A549 (cell line): ENCODE measurements around the gene KRT8. TPM values are rescaled to one million over a fixed set of nuclear protein-coding genes. Genes with fewer than 3 reads are reported as not detected.

Experiments used
- ATAC-seq, 2 experiments: fragments of 200-7000 bp in 1 of 2; fragments of >200 bp in 1 of 2; cut with Nextera tagmentation in 1 of 2; cut with Tn5 transposase in 1 of 2; 3 replicates each; pipeline versions ENCODE4 v1.8.0 to v1.9.1; 2018 to 2020; ENCODE audit warnings: mild to moderate bottlenecking in 1 of 2, moderate library complexity in 1 of 2
- CTCF ChIA-PET: fragments of 300-600 bp; sonication (Branson Sonifier 250); formaldehyde crosslinking; extraction: SDS; loops from one replicate; lab custom pipeline; 2021; ENCODE audit warnings: antibody characterized with exemption, inconsistent platforms; lab: Yijun Ruan, JAX
- POLR2A ChIA-PET: fragments of 350-600 bp; formaldehyde crosslinking; extraction: SDS; loops from one replicate; lab custom pipeline; 2021; ENCODE audit warnings: antibody characterized with exemption, inconsistent platforms; lab: Yijun Ruan, JAX
- DNase-seq, 2 experiments: peaks; one replicate each; pipeline versions ENCODE4 v3.0.0 to v3.0.0-alpha.2; 2011 to 2016; ENCODE audit warnings: low read depth in 1 of 2, low spot score in 1 of 2
- FAIRE-seq: peaks from 2 replicates; lab custom pipeline; 2011; peaks lifted over from hg19 to GRCh38; lab: Jason Lieb, UNC
- H3K27ac ChIP-seq, 2 experiments: fragments of >200 bp; sonication (Bioruptor Twin); formaldehyde crosslinking; 3 replicates each; pipeline ENCODE4 v1.5.1; 2016 to 2017
- H3K4me1 ChIP-seq: fragments of >200 bp; sonication (Bioruptor Twin); formaldehyde crosslinking; 3 replicates; pipeline ENCODE4 v1.6.1; 2016
- H3K4me2 ChIP-seq: fragments of >200 bp; sonication (Bioruptor Twin); formaldehyde crosslinking; 3 replicates; pipeline ENCODE4 v1.6.1; 2016
- H3K4me3 ChIP-seq: fragments of >200 bp; sonication (Bioruptor Twin); formaldehyde crosslinking; 3 replicates; pipeline ENCODE4 v1.5.1; 2016
- H3K9me3 ChIP-seq: fragments of >200 bp; sonication (Bioruptor Twin); formaldehyde crosslinking; 3 replicates; pipeline ENCODE4 v1.6.1; 2016
- CEBPB ChIP-seq, 2 experiments: fragments of >200 bp in 1 of 2; sonication (Bioruptor Twin) in 1 of 2; formaldehyde crosslinking in 1 of 2; IDR thresholded peaks; 2 replicates each; pipeline ENCODE4 v1.6.1; 2012 to 2016
- EHF ChIP-seq: fragments of 250-450 bp; sonication (Bioruptor Pico); IDR thresholded peaks from 2 replicates; pipeline ENCODE4 v1.5.0; 2020; ENCODE audit warnings: mild to moderate bottlenecking
- EP300 ChIP-seq, 2 experiments: fragments of >200 bp; sonication (Bioruptor Twin); formaldehyde crosslinking; IDR thresholded peaks; 2 replicates in 1 of 2; 3 replicates in 1 of 2; pipeline ENCODE4 v1.6.1; 2016 to 2017
- ESRRA ChIP-seq: fragments of 150-350 bp; IDR thresholded peaks from 2 replicates; pipeline ENCODE4 v1.6.1; 2014; ENCODE audit warnings: mild to moderate bottlenecking, low read length, borderline replicate concordance
- FOSB ChIP-seq: fragments of 250-450 bp; sonication (Bioruptor Pico); IDR thresholded peaks from 2 replicates; pipeline ENCODE4 v1.5.0; 2020; ENCODE audit warnings: mild to moderate bottlenecking, moderate library complexity
- FOXS1 ChIP-seq: fragments of 250-450 bp; sonication (Bioruptor Pico); IDR thresholded peaks from 2 replicates; pipeline ENCODE4 v1.5.0; 2020; ENCODE audit warnings: mild to moderate bottlenecking, moderate library complexity
- GATA3 ChIP-seq: IDR thresholded peaks from 2 replicates; pipeline ENCODE4 v1.6.1; 2012; ENCODE audit warnings: borderline replicate concordance
- HOXA7 ChIP-seq: fragments of 250-450 bp; sonication (Bioruptor Pico); IDR thresholded peaks from 2 replicates; pipeline ENCODE4 v1.5.0; 2020; ENCODE audit warnings: mild to moderate bottlenecking, moderate library complexity
- HOXB13 ChIP-seq: fragments of 250-450 bp; sonication (Bioruptor Pico); IDR thresholded peaks from 2 replicates; pipeline ENCODE4 v1.5.0; 2020; ENCODE audit warnings: low read depth, mild to moderate bottlenecking, moderate library complexity
- JUN ChIP-seq, 2 experiments: fragments of >200 bp; sonication (Bioruptor Twin); formaldehyde crosslinking; IDR thresholded peaks; 2 replicates in 1 of 2; 3 replicates in 1 of 2; pipeline ENCODE4 v1.6.1; 2016 to 2017
- MYC ChIP-seq: IDR thresholded peaks from 2 replicates; pipeline ENCODE4 v1.6.1; 2012; ENCODE audit warnings: mild to moderate bottlenecking, inconsistent platforms, low read length, improper control_type of control experiment, borderline replicate concordance
- NPAS2 ChIP-seq: fragments of 250-450 bp; sonication (Bioruptor Pico); IDR thresholded peaks from 2 replicates; pipeline ENCODE4 v1.8.0; 2022; ENCODE audit warnings: mild to moderate bottlenecking, moderate library complexity, borderline replicate concordance
- NR3C1 ChIP-seq: fragments of >200 bp; sonication (Bioruptor Twin); formaldehyde crosslinking; IDR thresholded peaks from 3 replicates; pipeline ENCODE4 v1.6.1; 2017
- RARB ChIP-seq: fragments of 250-450 bp; sonication (Bioruptor Pico); IDR thresholded peaks from 2 replicates; pipeline ENCODE4 v1.8.0; 2021; ENCODE audit warnings: mild to moderate bottlenecking, moderate library complexity
- SMC3 ChIP-seq: fragments of >200 bp; sonication (Bioruptor Twin); formaldehyde crosslinking; IDR thresholded peaks from 3 replicates; pipeline ENCODE4 v1.6.1; 2018; ENCODE audit warnings: inconsistent platforms
- TFCP2L1 ChIP-seq: fragments of 250-450 bp; sonication (Bioruptor Pico); IDR thresholded peaks from 2 replicates; pipeline ENCODE4 v1.5.0; 2021; ENCODE audit warnings: mild to moderate bottlenecking
- ZNF302 ChIP-seq: fragments of 250-450 bp; sonication (Bioruptor Pico); IDR thresholded peaks from 2 replicates; pipeline ENCODE4 v1.9.0; 2021; ENCODE audit warnings: inconsistent platforms, mild to moderate bottlenecking, moderate library complexity
- ZSCAN20 ChIP-seq: fragments of 250-450 bp; sonication (Bioruptor Pico); IDR thresholded peaks from 2 replicates; pipeline ENCODE4 v1.8.0; 2022; ENCODE audit warnings: mild to moderate bottlenecking, moderate library complexity
- WGBS: methylation state at CpG from one replicate; pipeline ENCODE4 v1.1.6; 2017; ENCODE audit errors: missing lambda C conversion rate; 5-methylcytosine and 5-hydroxymethylcytosine counted together
- polyA plus RNA-seq, 4 experiments: library from polyadenylated mRNA; depleted of rRNA in 3 of 4; stranded (reverse); fragments of >200 nt; fragmentation: RNase III in 1 of 4; extraction: RNeasy Plus Mini Kit Qiagen cat#74134 plus additional on column Dnase treatment in 1 of 4; gene quantifications; 2 replicates in 3 of 4; 3 replicates in 1 of 4; pipeline ENCODE4 v1.2.3, GENCODE V29; 2011 to 2017
- TF ChIP-seq, protein P1 (sequence below): fragments of 150-350 bp; IDR thresholded peaks from 2 replicates; pipeline ENCODE4 v1.6.1; 2014; ENCODE audit warnings: low read depth, mild to moderate bottlenecking, low read length
- TF ChIP-seq, protein P2 (sequence below): fragments of 250-450 bp; sonication (Bioruptor Pico); IDR thresholded peaks from 2 replicates; pipeline ENCODE4 v1.5.0; 2020; ENCODE audit warnings: low read depth, mild to moderate bottlenecking, moderate library complexity
- TF ChIP-seq, protein P3 (sequence below): IDR thresholded peaks from 2 replicates; pipeline ENCODE4 v1.6.1; 2012
- TF ChIP-seq, protein P4 (sequence below): IDR thresholded peaks from 2 replicates; pipeline ENCODE4 v1.6.1; 2012
- TF ChIP-seq, protein P5 (sequence below): fragments of 200-600 bp; sonication (generic); IDR thresholded peaks from 2 replicates; pipeline ENCODE4 v1.6.1; 2016; ENCODE audit warnings: antibody characterized with exemption, mild to moderate bottlenecking, moderate library complexity
- TF ChIP-seq, protein P6 (sequence below): fragments of >200 bp; sonication (Bioruptor Twin); formaldehyde crosslinking; IDR thresholded peaks from 3 replicates; pipeline ENCODE4 v1.6.1; 2016

The KRT8 gene
- polyA plus RNA-seq, 2 of the 4 experiments (the other 2 are of a cell fraction), result 2,250 to 3,633 TPM

DNA sequence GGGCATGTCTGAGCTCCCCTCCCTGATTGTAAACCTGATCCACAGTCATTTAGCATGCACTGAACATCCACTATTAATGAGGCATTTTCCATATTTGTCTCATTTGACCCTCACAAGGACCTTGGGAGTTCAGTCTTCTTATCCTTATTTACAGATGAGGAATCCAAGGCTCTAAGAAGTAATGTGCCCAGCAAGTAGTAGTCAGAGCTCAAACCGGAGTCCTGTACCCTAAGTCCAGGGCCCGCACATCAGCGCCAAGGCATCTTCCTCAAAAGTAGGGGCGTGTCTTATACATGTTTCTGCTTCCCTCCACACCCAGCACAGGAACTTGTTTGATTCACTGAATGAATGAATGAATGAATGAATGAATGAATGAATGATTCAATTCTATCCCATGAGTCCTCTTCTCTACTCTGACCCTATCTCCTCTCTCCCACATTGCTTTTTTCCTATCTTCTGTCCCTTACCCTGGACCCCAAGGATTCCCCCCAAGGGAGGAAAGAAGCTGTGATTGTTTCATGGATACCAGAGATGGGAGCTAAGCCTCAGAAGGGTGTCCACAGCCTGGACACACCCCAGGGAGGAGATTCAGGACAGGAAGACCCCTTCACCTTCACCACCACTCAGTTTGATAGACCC is 21.8 kb upstream of the KRT8 start:
- ChIA-PET POLR2A (interaction anchor here (1.0 to 7.8 kb wide), 12 partner anchors 10 to 79 kb away, joined by 3 to 205 read pairs (median 12); partner anchors contain the start of genes EIF4B, KRT18 and KRT8), CTCF (interaction anchor here (0.7 to 7.4 kb wide), 18 partner anchors 10 to 675 kb away, joined by 3 to 78 read pairs (median 8); partner anchors contain the start of gene KRT8)
- H3K4me1 ChIP-seq, result peaks cover 76% of the 10 kb centered on the region
- ATAC-seq (peak; percentile 49 to 51), FAIRE-seq (no peak), DNase-seq (peak; percentile 63 to 92)
- H3K4me3 ChIP-seq, result peak overlapping the region; percentile 27; the same call in 2 of the 3 replicates
- H3K4me2 ChIP-seq, result peak overlapping the region; percentile 84
- H3K9me3 ChIP-seq, result no peaks in the 10 kb centered on the region
- TF ChIP-seq ZSCAN20 (CRISPR knock-in tag) (peak; percentile 76; the same call in 1 of the 2 replicates), ZNF302 (CRISPR knock-in tag) (peak; percentile 56; the same call in 1 of the 2 replicates), FOXS1 (CRISPR knock-in tag) (peak; percentile 47; the same call in 1 of the 2 replicates), HOXB13 (CRISPR knock-in tag) (peak; percentile 58), GATA3 (no peak), NPAS2 (CRISPR knock-in tag) (no peak), FOSB (CRISPR knock-in tag) (peak; percentile 56), TFCP2L1 (CRISPR knock-in tag) (peak; percentile 77; the same call in 1 of the 2 replicates), HOXA7 (CRISPR knock-in tag) (peak; percentile 82; the same call in 1 of the 2 replicates), EHF (peak; percentile 82)
- TF ChIP-seq, protein P1, sequence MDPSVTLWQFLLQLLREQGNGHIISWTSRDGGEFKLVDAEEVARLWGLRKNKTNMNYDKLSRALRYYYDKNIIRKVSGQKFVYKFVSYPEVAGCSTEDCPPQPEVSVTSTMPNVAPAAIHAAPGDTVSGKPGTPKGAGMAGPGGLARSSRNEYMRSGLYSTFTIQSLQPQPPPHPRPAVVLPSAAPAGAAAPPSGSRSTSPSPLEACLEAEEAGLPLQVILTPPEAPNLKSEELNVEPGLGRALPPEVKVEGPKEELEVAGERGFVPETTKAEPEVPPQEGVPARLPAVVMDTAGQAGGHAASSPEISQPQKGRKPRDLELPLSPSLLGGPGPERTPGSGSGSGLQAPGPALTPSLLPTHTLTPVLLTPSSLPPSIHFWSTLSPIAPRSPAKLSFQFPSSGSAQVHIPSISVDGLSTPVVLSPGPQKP, result no peak
- TF ChIP-seq, protein P2, sequence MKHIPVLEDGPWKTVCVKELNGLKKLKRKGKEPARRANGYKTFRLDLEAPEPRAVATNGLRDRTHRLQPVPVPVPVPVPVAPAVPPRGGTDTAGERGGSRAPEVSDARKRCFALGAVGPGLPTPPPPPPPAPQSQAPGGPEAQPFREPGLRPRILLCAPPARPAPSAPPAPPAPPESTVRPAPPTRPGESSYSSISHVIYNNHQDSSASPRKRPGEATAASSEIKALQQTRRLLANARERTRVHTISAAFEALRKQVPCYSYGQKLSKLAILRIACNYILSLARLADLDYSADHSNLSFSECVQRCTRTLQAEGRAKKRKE, result 0 out of 2 replicates have a peak, but pooled peaks have one; percentile 7
- H3K27ac ChIP-seq, result peak overlapping the region; percentile 96 to 97
- WGBS, result 3% methylated on average over 4 of the region's 4 CpGs

DNA sequence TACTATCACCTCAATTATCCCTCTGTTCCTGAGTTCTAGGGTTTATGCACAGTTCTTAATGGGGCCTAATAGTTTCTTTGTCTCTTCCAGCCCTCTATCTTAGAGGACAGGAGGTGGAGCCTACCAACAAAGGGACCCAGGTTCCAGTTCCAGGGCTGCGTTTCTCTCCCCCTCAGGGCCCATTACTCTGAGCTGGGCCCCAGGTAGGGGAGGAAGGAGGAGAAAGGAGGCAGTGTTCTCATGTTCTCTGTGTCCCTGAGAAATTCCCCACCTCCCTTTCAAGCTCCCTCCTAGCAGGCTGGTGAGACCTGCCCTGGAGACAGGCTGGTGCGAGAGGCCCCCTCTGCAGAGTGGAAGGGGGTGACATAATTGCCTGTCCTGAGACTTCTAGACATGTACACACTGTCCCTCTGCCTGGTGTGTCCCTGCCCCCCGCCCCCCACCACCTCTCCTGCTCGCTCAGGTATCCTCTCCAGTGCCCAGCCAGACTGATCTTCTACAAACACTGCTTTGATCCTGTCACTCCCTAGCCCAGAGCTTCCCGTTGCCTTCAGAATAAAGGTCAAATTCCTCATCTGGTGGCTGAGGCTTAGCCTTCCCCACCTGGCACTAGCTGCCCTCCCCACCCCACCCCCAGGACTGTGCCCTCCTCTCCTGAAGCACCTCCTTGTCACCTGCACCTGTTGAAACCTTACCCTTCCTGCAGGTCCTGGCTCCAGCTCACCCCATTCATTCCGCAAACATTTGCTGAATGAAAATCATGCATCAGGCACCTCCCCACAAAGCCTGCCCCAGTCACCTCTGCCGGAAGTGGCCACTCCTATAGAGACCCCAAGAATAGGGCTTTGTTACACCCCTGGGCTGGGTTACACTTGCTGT is 21.1 kb upstream of the KRT8 start:
- peaks cover 83% of the 10 kb centered on the region for H3K4me1 ChIP-seq
- H3K4me3 ChIP-seq, result peak overlapping the region; percentile 27; the same call in 2 of the 3 replicates
- ChIA-PET POLR2A (interaction anchor here (0.9 to 7.8 kb wide), 12 partner anchors 10 to 80 kb away, joined by 3 to 205 read pairs (median 12); partner anchors contain the start of genes EIF4B, KRT18 and KRT8), CTCF (interaction anchor here (0.6 to 7.4 kb wide), 18 partner anchors 10 to 76 kb away, joined by 3 to 78 read pairs (median 8); partner anchors contain the start of gene KRT8)
- 0% methylated on average over 5 of the region's 7 CpGs for WGBS
- peak overlapping the region; percentile 84 for H3K4me2 ChIP-seq
- TF ChIP-seq FOSB (CRISPR knock-in tag) (peak; percentile 92), NR3C1 (no peak), GATA3 (peak; percentile 42; the same call in 1 of the 2 replicates), CEBPB (IDR thresholded peaks at IDR 0.05) (no peak), ESRRA (no peak; the same call in 1 of the 2 replicates), RARB (CRISPR knock-in tag) (peak; percentile 80), EHF (peak; percentile 75), MYC (no peak), SMC3 (no peak; the same call in 2 of the 3 replicates), EP300 (IDR thresholded peaks at IDR 0.05) (peak in 1 of 2 experiments; percentile 77; a peak in 2 of 5 replicates), JUN (IDR thresholded peaks at IDR 0.05) (peak; percentile 12 to 49; a peak in 2 of 5 replicates), TFCP2L1 (CRISPR knock-in tag) (0 out of 2 replicates have a peak, but pooled peaks have one; percentile 71)
- TF ChIP-seq, protein P3, sequence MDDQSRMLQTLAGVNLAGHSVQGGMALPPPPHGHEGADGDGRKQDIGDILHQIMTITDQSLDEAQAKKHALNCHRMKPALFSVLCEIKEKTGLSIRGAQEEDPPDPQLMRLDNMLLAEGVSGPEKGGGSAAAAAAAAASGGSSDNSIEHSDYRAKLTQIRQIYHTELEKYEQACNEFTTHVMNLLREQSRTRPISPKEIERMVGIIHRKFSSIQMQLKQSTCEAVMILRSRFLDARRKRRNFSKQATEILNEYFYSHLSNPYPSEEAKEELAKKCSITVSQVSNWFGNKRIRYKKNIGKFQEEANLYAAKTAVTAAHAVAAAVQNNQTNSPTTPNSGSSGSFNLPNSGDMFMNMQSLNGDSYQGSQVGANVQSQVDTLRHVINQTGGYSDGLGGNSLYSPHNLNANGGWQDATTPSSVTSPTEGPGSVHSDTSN, result 0 out of 2 replicates have a peak, but pooled peaks have one; percentile 67
- TF ChIP-seq, protein P4, sequence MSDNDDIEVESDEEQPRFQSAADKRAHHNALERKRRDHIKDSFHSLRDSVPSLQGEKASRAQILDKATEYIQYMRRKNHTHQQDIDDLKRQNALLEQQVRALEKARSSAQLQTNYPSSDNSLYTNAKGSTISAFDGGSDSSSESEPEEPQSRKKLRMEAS, result peak; percentile 6; the same call in 1 of the 2 replicates
- TF ChIP-seq, protein P5, sequence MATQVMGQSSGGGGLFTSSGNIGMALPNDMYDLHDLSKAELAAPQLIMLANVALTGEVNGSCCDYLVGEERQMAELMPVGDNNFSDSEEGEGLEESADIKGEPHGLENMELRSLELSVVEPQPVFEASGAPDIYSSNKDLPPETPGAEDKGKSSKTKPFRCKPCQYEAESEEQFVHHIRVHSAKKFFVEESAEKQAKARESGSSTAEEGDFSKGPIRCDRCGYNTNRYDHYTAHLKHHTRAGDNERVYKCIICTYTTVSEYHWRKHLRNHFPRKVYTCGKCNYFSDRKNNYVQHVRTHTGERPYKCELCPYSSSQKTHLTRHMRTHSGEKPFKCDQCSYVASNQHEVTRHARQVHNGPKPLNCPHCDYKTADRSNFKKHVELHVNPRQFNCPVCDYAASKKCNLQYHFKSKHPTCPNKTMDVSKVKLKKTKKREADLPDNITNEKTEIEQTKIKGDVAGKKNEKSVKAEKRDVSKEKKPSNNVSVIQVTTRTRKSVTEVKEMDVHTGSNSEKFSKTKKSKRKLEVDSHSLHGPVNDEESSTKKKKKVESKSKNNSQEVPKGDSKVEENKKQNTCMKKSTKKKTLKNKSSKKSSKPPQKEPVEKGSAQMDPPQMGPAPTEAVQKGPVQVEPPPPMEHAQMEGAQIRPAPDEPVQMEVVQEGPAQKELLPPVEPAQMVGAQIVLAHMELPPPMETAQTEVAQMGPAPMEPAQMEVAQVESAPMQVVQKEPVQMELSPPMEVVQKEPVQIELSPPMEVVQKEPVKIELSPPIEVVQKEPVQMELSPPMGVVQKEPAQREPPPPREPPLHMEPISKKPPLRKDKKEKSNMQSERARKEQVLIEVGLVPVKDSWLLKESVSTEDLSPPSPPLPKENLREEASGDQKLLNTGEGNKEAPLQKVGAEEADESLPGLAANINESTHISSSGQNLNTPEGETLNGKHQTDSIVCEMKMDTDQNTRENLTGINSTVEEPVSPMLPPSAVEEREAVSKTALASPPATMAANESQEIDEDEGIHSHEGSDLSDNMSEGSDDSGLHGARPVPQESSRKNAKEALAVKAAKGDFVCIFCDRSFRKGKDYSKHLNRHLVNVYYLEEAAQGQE, result no peak
- TF ChIP-seq, protein P6, sequence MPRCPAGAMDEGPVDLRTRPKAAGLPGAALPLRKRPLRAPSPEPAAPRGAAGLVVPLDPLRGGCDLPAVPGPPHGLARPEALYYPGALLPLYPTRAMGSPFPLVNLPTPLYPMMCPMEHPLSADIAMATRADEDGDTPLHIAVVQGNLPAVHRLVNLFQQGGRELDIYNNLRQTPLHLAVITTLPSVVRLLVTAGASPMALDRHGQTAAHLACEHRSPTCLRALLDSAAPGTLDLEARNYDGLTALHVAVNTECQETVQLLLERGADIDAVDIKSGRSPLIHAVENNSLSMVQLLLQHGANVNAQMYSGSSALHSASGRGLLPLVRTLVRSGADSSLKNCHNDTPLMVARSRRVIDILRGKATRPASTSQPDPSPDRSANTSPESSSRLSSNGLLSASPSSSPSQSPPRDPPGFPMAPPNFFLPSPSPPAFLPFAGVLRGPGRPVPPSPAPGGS, result no peak
- DNase-seq (peak in 1 of 2 experiments; percentile 84), ATAC-seq (peak; percentile 34 to 36), FAIRE-seq (no peak)
- peak overlapping the region; percentile 96 to 97 for H3K27ac ChIP-seq
- no peaks in the 10 kb centered on the region for H3K9me3 ChIP-seq
